T-helper 1 cell (primary cell): ENCODE measurements around the gene GFM1.

Source experiments
- DNase-seq, 5 donors: peaks; one replicate each; pipeline ENCODE4 v3.0.0-alpha.2; 2012 to 2020
- total RNA-seq, 4 donors: gene quantifications; one replicate each; lab custom pipeline; 2026; lab: John Stamatoyannopoulos, UW

GFM1 gene
- total RNA-seq, result 34.3 to 60.1 (median 42.0) reads per million in 4 donors

DNA sequence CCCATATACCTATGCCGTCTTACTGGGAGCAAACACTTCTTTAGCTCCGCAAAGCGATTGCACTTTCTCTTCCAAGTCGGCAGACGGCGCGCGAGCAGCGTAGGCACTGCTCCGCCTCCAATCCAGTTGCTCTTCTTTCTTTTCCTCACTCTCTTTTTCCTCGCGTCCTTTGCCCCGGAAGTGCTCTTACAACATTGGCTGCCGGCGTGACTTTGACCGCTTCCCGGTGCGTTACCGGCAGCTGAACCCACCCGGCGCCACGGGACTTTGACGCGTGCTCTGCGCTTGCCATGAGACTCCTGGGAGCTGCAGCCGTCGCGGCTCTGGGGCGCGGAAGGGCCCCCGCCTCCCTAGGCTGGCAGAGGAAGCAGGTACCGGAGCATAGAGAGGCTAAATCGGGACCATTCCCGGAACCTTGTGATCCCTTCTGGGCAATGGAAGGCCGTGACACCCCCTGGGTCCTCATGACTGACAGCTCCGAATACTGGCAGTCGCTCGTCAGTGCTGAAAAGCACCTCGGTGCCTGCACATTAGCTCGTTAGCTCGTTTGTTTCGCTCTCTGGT lies at the start of gene GFM1:
Gene GFM1, plus strand, starts transcription at position 183 of the 564 bp plus-strand sequence. Its CDS starts 108 bp downstream, at position 291.
- DNase-seq, result peak; percentile 76 to 94 (median 85)

- DNase-seq, result no peak
Observed at GRCh38 chr3:158600787-158601186, 43.5 kb upstream of the GFM1 start.

DNA sequence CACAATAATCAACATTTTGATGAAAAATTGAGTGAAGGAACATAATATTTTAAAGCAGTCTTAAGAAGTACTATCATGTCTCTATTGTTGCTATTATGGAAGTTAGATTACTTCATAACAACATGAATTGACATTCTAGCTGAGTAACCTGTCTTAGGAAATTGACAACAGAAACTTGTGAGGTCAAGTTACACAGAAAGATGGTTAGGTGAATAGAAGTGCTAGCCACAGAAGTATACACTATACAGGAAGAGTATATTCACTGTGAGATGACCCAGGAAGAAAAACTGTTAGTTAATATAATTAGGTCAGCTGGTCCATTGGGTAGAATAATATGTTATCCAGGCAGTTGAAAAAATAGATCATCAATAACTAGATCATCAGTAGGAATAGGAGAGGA lies 42.1 kb upstream of the GFM1 start:
- no peak for DNase-seq

GRCh38 chr3:158617982-158618875 lies 26.1 kb upstream of the GFM1 start:
- DNase-seq, result no peak

GRCh38 chr3:158625881-158626280 lies 18.4 kb upstream of the GFM1 start:
- no peak for DNase-seq

DNA sequence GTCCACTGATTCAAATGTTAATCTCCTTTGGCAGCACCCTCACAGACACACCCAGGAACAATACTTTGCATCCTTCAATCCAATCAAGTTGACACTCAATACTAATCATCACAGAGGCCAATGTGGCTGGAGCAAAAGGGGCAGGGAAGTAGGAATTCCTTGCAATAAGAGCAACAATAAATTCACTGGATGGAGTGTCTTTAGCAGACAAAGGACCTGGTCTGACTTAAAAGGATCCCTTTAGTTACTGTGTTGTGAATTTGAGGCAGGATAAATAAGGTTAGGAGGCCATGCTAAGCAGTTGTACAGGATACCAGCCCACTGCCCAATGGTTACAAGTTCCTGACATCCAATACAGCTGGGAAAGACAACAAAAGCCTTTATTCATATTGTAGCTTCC lies 12.3 kb upstream of the GFM1 start:
- DNase-seq, result no peak

DNA sequence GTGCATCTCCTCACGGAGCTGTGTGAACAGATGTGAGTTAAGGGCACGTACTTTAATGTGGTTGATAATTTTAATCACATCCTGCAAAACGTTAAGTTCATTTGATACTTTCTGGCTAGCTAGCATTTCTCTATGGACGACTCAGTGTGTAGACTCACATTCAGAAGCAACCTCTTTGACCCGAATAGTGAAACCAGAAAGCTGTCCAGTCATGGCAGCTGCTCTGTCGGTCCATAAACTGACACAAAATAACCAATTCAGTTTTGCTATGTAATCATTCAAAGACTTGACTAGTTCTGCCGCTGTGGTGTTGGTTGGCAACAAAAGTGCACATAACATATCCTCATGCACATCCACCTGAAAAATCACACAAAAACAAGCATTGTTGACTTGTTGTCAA lies 3.7 kb upstream of the GFM1 start:
- DNase-seq, result no peak

- DNase-seq, result peak in 1 of 5 donors; percentile 39
Observed at GRCh38 chr3:158642005-158642404, 2.3 kb upstream of the GFM1 start.

DNA sequence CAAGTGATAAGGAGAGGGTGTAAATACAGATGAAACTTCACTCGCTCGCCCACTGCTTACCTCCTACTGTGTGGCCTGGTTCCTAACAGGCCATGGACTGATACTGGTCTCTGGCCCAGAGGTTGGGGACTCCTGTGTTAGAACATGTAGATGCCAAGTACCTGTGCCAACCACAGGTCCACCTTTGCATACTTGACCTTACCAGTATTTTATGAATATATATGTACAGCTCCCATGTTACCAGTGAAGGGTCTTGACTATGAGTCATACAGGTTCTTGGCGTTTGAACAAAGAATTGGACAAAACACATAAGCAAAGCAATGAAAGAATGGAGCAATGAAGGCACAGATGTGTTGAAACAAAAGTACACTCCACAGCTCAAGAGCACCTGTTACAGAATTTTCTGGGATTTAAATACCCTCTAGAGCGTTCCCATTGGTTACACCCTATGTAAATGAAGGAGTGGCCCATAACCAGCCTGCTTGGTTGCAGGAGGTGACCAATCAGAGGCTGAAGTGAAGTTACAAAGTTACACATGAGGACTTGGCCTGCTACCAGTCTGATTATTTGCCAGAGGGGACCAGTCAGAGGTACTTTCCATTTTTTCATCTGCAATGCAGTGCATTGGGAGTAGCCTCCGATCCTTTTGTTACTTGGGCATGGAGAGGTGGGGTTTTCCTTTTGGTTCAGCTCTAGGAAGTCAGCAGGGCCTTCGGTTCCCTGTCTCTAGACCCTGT lies 1.7 kb upstream of the GFM1 start:
- DNase-seq, result no peak

- no peak for DNase-seq
Observed at GRCh38 chr3:158649791-158650190, 5.5 kb downstream of the GFM1 start.

DNA sequence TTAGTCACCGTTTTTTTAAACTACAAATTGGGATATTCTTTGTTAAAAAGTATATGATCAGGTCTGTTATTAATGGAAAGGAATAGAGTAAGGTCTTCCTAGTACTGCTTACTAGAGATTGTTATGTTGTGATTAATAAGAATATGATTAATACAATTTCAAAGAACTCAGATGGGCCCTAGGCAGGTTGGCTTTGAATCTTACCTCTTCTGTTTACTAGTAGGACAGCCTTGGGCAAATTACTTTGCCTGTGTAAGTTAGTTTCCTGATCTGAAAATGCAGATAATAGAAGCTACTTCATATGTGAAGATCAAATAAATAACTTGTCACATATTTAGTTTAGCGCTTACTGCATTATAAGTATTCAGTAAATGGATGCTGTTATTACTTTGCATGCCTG lies 6.9 kb downstream of the GFM1 start:
- no peak for DNase-seq

GRCh38 chr3:158652463-158652862 lies 8.1 kb downstream of the GFM1 start:
- no peak for DNase-seq

- peak in 1 of 5 donors; percentile 26 for DNase-seq
Observed at GRCh38 chr3:158658889-158659288, 14.6 kb downstream of the GFM1 start.

DNA sequence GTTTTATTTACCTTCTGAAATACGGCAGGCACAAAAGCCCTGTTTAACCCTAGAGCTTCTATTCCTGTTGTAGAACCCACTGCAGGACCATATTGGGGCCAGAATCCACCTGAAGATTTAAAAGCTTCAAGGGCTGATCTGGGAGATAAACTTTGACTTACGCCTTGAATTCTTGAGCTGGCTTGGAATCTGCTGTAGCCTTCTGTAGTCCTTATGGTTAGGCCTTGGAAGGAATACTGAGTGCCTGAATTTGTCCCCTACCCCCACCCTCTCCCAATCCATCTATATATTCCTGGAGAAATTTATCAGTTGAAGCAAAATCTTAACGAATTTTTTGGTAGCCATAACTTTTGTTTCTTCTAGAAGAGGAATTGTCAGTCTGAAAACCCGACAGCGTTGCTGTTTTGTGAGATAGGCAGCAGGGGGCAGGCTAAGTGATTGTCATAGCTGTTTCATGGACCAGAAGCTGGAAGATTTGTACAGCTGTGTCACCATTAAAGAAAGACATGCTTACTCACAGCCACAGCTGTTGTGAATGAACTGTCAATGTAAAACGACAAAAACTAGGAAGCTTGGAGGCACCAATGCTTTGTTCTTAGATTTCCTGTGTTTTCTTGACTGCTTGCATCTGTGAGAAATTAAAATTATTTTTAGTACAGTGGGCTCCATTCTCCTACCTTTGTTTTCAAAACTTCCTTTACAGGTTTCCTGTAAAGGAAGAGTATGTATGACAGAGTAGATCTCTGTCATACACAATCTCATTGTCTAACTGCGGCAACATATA lies 15.3 kb downstream of the GFM1 start:
- peak in 4 of 5 donors; percentile 8 to 53 (median 32) for DNase-seq

- DNase-seq, result no peak
Observed at GRCh38 chr3:158660711-158661110, 16.4 kb downstream of the GFM1 start.

GRCh38 chr3:158663246-158663645 lies 18.9 kb downstream of the GFM1 start:
- no peak for DNase-seq

DNA sequence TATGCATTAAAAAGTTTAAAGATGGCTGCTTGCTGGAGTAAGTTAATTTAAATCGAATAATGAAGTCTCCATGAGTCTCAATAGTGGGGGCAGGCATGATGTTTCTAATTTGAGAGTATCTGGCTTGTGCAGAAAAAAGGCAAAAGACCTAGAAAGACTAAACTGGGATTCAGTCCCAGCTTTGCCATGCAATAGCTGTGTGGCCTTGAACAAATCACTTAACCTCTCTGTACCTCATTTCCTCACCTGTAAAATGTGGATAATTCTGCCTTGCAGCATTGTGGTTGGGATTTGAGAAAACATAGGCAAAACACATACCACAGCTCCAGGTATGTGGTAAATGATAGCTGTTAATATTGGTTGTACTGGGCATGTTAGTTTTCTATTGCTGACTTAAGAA lies 19.5 kb downstream of the GFM1 start:
- DNase-seq, result no peak

GRCh38 chr3:158666416-158666815 lies 22.1 kb downstream of the GFM1 start:
- no peak for DNase-seq

GRCh38 chr3:158668506-158668905 lies 24.2 kb downstream of the GFM1 start:
- DNase-seq, result no peak

DNA sequence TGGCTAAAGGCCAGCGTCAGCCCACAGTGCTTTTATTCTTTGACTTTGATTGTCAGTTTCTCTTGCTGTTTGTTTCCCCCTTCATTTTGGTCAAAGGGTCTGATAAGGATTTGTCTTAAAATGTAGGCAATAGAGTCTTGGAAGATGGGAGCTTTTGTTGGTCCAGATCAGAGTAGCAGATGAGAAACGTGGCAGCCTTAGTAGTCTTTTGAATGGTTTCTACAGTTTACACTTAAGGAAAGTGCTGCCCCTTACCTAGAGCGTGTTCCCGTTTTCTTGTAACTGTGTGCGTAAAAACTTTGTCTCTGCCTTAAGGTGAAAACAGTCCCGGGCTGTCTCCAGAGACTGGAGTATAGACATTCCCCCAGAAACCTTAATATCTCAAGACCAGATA lies 27.5 kb downstream of the GFM1 start:
- no peak for DNase-seq

GRCh38 chr3:158672215-158673176 lies 28.2 kb downstream of the GFM1 start, which contains the start of gene LXN:
Gene LXN, minus strand, starts transcription at chr3:158672648. Its CDS starts 170 bp downstream, at chr3:158672478.
- peak; percentile 62 to 88 (median 78) for DNase-seq
